ENCODE measurements around the gene PCBD2. TPM values are rescaled to one million over a fixed set of nuclear protein-coding genes. Genes with fewer than 3 reads are reported as not detected.
"Not testable (repeated sequence)": the region's sequence is repeated elsewhere in the genome, so short reads cannot be mapped to it uniquely, and the experiment has no call there.

PCBD2 gene
- polyA plus RNA-seq, 3 donors, result 8.1 to 23.0 (median 16.5) TPM

DNA sequence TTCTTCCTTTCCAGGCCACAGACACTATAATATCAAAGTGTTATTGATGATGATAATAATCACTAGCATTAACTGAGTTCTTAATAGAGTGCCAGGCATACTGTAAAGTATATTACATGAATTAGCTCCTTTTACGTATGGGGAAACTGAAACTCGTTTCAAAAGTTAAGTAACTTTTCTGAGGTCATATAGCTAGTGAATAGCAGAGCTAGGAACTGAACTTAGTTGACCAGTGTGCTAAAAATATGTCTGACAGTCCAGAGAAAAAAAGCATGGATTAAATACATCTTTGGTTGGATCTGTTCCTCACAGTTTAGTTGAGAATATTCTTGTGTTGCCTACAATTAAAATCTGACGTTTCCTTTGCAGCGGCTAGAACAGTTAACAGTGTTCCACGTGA lies 44.4 kb downstream of the PCBD2 start:
- no peak for DNase-seq

DNA sequence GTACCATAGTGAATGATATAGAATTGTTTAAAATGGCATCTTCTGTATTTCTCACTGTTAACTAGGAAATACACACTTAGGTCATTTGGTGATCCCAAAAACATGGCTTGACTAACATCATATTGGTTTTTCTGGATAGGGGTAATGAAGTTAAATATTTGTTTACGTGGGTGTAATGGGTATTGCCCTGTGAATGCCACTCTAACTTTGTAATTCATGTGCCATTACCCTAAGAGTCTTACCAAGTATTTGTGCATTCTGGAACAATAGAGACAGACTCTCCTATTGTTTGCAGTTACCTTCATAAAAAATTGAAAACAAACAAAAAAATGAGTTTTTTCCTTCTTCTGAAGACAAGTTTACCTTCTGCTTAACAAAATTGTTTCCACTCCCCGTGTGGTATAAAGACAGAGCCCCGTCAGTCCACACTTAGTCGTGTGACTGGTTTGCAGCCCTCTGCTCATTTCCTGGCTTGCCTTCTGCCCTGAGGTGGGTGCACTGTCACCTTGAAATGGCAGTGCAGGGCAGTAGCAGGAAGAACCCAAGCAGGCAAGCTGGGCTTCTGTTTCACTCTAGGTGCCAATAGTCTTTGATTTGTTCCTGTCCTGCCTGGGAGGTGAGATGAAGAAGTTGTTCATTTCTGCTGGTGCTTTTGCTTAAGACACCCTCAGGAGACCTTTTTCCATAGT lies 53.1 kb downstream of the PCBD2 start:
- DNase-seq, result no peak

DNA sequence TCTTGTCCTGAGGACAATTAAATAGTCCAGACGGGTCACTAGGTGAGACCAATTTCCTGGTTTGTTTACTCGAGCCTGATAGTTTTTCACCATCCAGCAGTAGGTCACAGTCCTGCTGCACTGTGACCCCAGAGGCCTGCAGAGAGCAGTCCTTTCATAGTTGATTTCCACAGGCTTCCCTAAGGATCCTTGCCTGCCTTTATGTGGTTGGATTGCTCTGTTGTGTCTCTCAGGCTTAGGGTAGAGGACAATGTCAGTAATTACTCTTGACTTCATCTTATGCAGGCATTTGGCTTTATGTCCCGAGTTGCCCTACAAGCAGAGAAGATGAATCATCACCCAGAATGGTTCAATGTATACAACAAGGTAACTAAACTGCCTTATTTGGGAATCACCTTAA lies 53.8 kb downstream of the PCBD2 start:
- DNase-seq, result no peak

DNA sequence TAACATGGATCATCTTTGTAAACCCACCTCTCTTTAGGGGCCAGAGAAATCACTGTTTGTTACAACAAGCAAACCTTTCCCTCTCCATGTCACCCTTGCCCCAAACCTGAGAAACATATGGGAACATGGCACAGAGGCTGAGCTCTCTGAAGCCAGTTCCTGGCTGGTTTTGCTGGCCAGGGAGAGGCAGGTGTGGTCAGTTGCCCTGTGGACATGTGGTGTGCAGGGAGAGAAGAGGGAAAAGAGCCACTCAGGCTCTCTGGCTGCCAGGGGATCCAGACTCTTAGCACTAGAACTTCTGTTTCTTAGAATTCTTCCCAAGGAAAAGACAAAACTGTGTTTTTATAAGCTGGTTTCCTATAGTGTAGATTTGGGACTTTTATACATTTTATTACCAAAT lies 58.2 kb downstream of the PCBD2 start:
- no peak for DNase-seq

DNA sequence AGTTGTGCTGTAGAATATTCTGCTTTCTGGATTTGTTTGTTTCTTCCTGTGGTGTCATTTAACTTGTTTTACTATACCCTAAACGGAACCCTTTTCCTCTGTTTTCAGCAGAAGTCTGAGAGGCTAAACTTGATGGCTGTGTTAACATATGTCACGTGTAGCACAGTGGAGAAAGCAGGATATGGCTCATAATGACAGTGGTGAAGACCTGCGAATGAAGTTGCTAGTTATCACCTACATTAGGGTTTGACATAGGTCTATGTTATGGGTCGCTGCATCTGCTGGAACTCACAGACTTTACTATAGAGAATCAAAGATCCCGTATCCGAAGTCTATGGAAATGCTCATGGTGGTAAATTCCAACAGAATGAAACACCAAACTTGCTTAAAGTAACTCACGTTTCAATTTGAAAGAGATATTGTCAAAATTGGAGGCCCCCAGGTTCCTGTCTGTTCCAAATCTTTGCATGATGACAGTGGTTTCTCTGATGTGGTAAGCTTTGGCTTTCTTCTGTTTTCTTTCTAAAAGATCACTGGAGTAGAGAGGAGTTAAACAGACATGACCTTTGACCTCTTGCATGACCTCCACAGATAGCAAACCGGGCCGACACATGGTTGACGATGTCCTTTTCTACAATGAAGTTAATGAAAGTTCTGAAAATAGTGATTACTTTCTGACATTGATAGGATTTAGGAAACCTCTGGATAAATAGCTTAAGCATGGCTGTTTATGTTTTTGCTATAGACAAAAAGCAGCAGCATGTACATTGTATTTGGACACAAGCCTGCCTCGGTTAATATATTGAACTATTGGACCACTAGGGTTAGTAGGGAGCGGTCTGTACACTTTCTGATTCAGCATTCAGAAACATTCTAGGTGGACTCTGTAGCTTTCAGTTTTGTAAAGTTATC lies 59.7 kb downstream of the PCBD2 start:
- DNase-seq, result no peak

DNA sequence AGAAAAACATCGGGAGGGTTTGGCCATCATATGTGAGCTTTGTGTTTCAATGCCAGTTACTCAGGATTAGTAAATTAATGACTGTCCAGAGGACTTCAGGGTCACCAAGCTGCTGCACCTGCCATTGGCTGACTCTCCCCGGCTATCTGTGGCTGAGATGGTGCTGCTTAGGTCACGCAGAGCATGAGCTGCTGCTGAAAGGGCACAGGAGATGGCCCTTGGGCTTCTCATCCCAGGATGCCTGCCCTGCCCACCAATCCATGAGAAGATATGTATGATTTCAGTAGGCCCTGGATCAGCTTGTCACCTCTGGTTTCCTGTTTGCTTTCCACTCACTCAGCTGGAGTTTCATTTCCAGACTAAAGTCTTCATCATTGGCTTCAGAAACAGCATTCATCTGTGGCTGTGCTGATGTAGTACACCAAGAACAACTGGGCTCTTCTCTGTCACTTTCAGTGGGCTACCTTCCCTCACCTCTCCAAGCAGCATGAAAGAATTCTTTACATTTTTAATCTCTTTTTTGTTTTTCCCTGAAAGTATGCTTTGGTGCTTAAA lies 60.4 kb downstream of the PCBD2 start:
- DNase-seq, result no peak

DNA sequence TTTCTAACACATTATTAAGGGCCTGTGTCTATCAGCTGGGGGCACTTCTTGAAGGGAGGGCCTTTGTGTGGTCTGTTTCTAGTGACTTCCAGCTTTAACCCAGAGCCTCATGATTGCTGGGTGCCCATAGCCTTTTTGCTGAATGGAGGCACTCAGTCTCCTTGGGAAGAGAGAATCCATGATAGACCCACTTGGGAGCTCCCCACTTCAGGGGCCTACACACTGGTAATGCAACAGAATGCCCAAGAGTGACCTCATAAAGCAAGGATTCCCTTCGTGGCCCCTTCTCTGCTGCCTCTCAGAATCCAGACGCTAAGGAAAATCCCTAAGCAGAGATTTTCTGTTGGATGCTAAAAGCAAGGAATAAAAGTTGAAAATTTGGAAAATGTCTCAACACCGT lies 62.7 kb downstream of the PCBD2 start, which contains the start of gene CATSPER3:
Gene CATSPER3 (plus strand): TSS at position 301 of the 400 bp plus-strand sequence. CDS start 85 bp downstream, at position 386.
- DNase-seq, result no peak

DNA sequence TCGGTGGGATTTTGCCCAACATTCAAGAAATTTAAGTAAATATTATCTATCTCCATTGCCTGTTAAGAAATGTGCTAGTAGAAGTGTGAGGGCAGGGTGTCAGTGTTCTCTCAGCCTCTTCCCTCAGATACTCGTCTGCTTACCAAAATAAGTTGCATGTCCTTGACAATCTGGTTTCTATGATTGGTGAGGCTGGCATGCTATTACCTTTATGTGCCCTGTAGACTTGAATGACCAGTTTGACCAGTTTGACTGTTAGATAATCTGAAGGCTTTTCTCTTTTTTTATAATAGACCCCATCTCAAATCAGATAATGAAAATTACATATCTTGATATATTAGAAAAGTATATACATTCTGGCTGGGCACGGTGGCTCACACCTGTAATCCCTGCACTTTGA lies 63.1 kb downstream of the PCBD2 start:
- no peak for DNase-seq

DNA sequence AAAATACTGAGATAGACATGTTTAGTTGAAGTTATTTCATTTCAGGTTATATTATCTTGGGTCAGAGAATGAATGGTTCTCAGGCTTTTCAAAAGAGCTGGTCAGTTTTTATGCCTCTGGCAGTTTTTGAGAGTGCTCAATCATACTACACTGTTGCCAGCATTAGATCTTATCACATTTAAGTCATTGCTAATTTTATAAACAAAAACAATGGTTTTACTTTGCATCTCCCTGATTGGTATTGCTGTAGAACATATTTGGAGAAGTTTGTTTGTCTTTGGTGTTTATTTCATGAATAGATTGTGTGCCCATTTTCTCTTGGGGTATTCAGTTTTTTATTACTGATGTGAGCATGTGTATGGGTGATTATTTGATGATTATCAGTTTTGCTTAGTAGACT lies 64.2 kb downstream of the PCBD2 start:
- no peak for DNase-seq

DNA sequence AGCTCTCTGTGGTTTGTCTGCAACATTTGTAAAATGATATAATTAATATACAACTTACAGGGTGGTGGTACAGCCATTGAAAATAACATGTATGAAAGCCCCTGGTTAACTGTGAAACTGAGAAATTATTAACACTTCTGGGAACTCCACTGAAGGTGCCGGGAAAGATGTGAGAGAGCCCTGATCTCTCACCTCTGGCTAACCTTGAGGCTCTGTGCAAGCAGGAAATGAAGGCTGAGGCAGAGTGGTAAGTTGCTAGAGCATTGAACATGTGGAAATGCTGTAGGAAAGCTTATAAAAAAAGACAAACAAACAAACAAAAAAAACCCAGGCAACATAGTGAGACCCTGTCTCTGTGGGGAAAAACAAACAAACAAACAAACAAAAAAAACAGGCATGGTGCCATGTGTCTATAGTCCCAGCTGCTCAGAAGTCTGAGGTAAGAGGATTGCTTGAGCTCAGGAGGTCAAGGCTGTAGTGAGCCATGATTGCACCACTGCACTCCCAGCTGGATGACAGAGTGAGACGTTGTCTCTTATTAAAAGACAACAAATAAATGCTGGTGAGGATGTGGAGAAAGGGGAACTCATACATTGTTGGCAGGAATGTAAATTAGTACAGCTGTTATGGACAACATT lies 70.3 kb downstream of the PCBD2 start:
- no peak for DNase-seq

DNA sequence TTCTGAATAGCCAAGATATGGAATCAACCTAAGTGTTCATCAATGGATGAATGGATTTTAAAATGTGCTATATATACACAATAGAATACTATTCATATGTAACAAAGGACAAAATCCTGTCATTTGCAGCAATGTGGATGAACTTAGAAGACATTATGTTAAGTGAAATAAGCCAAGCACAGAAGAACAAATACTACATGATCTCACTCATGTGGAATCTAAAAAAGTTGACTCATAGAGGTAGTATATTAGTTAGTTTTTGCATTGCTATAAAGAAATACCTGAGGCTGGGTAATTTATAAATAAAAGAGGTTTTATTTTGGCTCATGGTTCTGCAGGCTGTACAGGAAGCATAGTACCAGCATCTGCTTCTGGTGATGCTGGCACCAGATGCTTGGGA lies 70.9 kb downstream of the PCBD2 start:
- DNase-seq, result no peak

DNA sequence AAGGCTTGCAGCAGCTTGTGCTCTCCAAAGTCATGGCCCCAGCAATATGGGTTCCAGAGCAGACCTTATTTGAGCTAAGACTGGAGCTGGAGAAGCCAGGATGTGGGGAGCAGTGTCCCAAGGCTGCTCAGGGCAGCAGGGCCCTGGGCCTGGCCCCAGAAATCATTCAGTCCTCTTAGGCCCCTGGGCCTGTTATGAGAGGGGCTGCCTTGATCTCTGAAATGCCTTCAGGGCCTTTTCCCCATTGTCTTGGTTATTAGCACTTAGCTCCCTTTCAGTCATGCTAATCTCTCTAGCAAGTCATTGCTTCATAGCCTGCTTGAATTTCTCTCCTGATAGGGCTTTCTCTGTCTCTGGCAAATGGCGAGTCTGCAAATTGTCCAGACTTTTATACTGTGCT lies 71.9 kb downstream of the PCBD2 start:
- no peak for DNase-seq

DNA sequence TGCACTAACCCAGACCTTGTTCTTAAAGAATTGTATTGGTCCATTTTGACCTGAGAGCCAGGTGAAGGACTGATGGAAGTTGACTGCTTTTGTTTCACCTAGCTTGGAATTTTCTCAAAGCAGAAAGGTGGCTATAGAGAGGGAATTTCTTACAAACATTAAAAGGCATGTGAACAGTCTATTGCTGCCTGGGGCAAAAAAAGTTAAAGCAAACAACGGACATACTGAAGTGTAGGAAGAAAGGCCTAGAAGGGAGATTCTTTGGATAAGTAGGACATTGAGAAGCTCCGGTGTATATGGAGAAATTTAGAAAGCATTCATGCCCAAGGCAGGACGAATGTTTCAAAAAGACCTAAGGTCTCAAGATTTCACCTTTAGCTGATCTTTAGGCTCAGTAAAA lies 74.5 kb downstream of the PCBD2 start:
- no peak for DNase-seq

DNA sequence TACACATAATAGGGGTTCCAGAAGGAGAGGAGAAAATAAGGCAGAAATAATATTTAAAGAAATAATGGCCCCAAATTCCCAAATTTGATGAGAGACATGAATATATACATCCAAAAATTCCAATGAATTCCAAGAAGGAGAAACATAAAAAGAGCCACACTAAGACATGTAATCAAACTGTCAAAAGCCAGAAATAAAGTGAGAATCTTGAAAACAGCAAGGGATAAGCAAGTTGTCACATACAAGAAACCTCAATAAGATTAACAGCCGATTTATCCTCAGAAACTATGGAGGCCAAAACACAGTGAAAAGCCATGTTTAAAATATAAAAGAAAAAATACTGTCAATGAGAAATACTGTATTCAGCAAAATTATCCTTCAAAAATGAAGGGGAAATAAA lies 77.3 kb downstream of the PCBD2 start:
- no peak for DNase-seq

DNA sequence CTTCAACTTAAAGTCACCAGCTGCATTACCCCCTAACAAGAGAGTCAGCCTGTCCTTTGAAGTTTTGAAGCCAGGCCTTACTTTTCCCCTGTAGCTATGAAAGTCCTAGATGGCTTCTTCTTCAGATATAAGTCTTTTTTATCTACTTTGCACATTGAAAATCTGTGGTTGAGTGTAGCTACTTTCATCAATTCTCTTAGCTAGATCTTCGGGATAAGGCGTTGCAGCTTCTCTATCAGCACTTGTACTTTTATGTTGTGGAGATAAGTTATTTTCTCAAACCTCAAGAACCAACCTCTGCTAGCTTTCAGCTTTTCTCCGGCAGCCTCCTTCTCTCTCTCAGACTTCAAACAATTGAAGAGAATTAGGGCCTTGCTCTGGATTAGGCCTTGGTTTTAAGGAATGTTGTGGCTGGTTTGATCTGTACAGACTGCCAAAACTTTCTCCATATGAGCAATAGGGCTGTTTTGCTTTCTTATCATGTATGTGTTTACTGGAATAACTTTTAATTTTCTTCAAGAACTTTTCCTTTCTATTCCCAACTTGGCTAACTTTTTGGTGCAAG lies 84.4 kb downstream of the PCBD2 start:
- no peak for DNase-seq

DNA sequence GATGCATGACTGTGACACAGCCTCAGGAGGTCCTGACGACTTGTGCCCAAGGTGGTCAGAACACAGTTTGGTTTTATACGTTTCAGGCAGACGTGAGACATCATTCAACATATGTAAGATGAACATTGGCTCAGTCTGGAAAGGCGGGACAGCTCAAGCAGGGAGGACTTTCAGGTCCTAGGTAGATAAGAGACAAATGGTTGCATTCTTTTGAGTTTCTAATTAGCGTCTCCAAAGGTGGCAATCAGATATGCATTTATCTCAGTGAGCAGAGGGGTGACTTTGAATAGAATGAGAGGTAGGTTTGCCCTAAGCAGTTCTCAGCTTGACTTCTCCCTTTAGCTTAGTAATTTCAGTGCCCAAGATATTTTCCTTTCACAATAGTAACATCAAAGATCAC lies 85.3 kb downstream of the PCBD2 start:
- not testable (repeated sequence) for DNase-seq

DNA sequence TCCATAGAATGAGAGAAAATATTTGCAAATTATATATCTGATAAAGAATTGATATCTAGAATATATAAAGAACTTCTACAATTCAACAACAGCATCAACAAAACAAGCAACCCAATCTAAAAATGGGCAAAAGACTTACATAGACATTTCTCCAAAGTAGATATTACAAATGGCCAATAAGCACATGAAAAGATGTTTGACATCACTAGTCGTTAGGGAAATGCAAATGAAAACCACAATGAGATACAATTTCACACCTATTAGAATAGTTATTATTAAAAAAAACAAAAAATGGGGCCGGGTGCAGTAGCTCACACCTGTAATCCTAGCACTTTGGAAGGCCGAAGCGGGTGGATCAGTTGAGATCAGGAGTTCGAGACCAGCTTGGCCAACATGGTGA lies 87.2 kb downstream of the PCBD2 start:
- DNase-seq, result no peak

DNA sequence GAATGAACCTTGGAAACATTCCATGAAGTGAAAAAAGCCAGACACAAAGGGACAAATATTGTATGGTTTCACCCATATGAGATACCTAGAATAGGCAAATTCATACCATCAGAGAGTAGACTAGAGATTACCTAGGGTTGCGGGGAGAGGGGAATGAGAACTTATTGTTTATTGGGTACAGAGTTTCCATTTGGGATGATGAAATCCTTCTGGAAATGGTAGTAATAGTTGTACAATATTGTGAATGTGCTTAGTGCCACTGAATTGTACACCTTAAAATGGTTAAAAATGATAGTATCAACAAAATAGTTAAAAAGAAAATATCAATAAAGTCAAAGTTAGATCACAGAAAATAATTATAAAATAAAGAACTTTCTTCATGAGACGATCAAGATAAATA lies 88.2 kb downstream of the PCBD2 start:
- no peak for DNase-seq

DNA sequence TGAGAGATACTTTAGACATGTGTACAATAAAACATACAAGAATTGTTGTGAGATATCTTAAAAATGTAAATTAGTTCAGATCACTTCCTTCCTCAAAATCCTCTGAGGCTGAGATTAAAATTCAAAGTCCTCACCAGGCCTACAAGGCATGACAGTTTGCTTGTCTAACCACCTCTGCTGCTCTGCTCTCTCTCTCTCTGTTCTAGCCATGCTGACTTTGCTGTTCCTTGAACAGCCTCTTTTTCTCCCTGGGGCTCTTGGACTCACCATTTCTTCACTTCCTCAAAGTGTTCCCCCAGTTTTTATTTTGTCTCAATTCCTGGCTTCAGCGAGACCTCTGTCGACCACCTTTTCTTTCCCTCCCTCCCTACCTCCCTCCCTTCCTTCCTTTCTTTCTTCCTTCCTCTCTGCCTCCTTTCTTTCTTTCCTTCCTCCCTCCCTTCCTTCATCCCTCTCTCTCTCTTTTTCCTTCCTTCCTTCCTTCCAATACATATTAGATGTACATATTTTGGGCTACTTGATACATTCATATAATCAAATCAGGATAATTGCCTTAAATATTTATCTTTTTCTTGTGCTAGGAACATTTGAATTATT lies 89.7 kb downstream of the PCBD2 start:
- no peak for DNase-seq

DNA sequence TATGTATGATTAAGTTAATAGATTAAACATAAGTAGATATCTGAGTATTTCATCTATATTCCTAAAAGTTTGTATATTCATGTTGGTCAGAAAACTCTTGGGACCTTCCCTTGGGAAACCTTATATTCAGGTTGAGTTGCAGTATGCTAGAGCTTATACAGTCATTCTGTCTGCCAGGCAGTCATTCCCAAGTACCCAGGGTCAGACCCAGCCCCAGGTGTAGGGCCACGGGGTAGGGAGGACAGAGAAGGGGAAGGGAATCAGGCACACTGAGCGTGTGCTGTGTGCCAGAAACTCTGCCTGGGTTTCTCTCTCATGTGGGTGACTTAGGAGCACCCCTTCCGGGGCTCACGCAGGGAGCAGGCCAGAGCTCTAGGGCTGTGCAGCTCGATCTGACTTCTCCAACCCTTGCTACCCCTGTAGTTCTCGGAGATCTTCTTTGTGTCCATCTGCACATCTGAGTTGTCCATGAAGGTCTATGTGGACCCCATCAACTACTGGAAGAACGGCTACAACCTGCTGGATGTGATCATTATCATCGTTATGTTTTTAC lies 91.0 kb downstream of the PCBD2 start:
- no peak for DNase-seq

DNA sequence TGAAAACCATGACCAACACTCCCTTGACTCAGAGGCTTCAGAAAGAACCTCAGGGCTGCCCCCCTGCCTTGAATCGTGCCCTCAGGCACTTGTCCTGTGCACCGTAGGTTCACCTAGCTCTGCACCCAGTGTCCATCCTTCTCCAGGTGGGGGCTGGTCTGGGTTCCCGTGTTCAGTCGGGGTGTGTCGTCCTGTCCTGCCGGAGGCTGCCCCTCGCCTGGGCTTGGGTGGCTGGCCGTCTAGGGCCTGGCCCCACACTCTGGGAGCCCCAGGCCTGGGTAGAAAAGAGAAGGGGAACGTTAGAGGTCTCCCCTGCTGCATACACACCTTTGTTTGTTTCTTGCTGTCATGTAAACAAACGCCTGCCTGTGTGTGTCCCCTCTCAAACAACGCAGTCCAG lies 92.1 kb downstream of the PCBD2 start:
- no peak for DNase-seq

Data from renal pelvis (tissue), 4 donors.